Ovary (tissue), 3 donors: ENCODE results near the gene USF1.

ENCODE experiments used
- CTCF ChIP-seq, 3 donors: fragments of 450-650 bp in 2 of 3; fragments of 200-600 bp in 1 of 3; IDR thresholded peaks; one replicate each; pipeline versions ENCODE4 v1.5.1 to v1.8.0; 2016 to 2022; ENCODE audit warnings: antibody characterized with exemption in 3 of 3, mild to moderate bottlenecking in 1 of 3
- EP300 ChIP-seq: sonication (generic); formaldehyde crosslinking; IDR thresholded peaks from one replicate; pipeline ENCODE4 v1.6.1; 2017; ENCODE audit warnings: antibody characterized with exemption
- POLR2A ChIP-seq: fragments of 450-650 bp; IDR thresholded peaks from one replicate; pipeline ENCODE4 v1.6.1; 2017; ENCODE audit warnings: antibody characterized with exemption, mild to moderate bottlenecking, moderate library complexity
- donor health status: DM: no; HTN: no; CAD: no.

DNA sequence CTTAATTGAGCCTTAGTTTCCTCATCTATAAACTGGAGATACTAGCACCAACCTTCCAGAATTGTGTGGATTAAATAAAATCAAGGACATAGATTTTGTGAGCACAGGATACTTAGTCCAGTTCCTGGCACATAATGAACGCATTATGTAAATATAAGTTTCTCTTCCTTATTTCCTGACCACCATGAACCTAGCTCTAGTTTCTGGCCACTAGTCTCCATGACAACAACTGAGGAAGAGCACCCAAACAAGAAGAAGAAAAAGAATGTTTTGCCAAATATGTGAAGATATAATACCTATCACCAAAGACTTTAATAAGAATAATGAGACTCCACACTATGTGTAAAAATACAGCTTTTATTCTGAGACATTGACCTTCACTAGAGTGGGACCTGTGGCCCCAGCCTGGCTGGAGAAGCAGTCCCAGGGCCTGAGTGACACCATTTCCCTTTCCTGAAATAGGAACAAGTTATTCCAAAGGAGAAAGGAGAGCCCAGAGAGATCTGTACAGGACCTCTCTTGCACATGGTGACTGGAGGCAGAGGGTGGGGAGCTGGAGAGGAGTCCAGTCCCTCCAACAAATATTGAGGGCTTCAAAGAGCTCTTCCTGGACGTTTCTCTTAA lies 940 bp upstream of the USF1 start:
- TF ChIP-seq CTCF (IDR thresholded peaks at IDR 0.05), result no peak
- no peak for TF ChIP-seq POLR2A
- no peak for TF ChIP-seq EP300
